ENCODE data around the gene ABITRAM.
"Not testable (repeated sequence)": the region's sequence is repeated elsewhere in the genome, so short reads cannot be mapped to it uniquely, and the experiment has no call there.

ABITRAM gene

DNA sequence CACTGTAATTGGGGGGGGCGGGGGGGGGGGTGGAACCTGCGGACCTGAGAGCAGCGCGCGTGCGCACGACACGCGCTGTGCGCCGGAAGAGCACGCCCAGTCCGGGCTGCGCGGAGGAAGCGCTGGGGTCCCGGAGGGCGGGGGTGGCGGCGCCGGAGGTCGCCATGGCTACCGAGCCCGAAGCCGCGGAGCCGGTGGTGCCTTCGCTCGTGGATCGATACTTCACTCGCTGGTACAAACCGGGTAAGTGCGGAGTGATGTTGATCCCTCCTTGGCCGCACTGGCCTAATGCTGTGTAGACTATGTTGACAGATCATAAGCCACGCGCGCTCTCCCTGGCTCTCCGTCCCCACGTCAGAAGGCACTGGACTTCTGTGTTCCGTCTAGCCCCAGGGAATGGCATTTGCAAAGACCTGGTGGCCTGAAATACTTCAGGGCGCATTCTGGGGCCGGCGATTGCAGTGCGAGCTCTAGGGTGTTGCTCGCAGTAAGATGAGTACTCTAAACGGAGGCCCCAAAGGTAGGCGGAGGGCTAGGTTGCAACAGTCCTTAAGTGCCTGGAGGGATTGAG is at the start of gene ABITRAM:
TSS of gene ABITRAM (plus strand) at position 78 of the 571 bp plus-strand sequence. CDS start at position 165, 87 bp downstream.
- Histone ChIP-seq H3K4me3 (ENCODE audit: low read depth, low read length) (peak within 1 kb of the TSS; percentile 100), H3K9me3 (ENCODE audit: severe bottlenecking) (no peaks in the 10 kb centered on the region), H3K27me3 (ENCODE audit: insufficient read depth, low read depth, severe bottlenecking) (no peaks in the 10 kb centered on the region), H3K36me3 (peaks cover 37% of the 10 kb centered on the region), H3K27ac (peak within 1 kb of the TSS; percentile 90)
- peak; percentile 85 for DNase-seq
- no peak for TF ChIP-seq CTCF (IDR thresholded peaks at IDR 0.05; ENCODE audit: low read depth, low read length)

GRCh38 chr9:108884701-108885100 is 49.5 kb upstream of the ABITRAM start:
- peaks cover 43% of the 10 kb centered on the region for H3K36me3 ChIP-seq
- no peak for TF ChIP-seq CTCF (IDR thresholded peaks at IDR 0.05; ENCODE audit: low read depth, low read length)
- H3K27ac ChIP-seq = no peak overlapping the region
- no peak overlapping the region for H3K4me3 ChIP-seq (ENCODE audit: low read depth, low read length)
- no peaks in the 10 kb centered on the region for H3K9me3 ChIP-seq (ENCODE audit: severe bottlenecking)
- DNase-seq = no peak
- no peaks in the 10 kb centered on the region for H3K27me3 ChIP-seq (ENCODE audit: insufficient read depth, low read depth, severe bottlenecking)

DNA sequence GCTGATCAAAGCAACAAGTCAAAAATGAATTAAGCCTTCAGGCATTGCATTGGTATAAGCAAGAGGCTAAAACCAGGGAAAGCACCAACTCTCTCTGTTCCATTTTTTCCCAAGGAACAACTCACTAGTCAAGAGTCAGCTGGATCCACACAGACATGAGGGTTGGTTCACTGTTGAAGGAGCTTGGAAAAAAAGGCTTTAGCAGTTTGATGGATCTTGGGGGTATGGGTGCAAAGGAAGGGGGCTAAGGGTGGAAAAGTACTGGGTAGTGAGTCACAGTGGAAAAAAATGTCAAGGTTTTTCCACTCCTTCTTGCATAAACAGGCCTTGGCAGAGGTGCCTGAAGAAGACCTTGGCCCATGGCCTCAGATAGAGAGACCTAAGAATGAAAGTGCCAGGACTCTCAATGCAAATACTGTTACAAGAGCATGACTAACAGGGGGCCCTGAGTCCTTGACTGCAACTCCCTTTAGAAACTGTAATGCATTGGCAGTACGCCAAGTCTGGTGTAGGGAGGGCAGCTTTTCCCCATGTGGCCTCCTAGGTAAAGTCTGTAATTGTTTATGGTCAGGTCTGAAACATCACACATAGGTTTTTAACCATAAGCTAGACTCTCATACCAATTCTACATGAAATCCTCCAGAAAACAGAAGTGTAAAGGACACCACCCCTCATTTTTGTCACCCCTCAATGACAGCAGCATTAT is 48.4 kb upstream of the ABITRAM start:
- no peak for TF ChIP-seq CTCF (IDR thresholded peaks at IDR 0.05; ENCODE audit: low read depth, low read length)
- Histone ChIP-seq H3K27me3 (ENCODE audit: insufficient read depth, low read depth, severe bottlenecking) (no peaks in the 10 kb centered on the region), H3K36me3 (peaks cover 42% of the 10 kb centered on the region), H3K4me3 (ENCODE audit: low read depth, low read length) (no peak overlapping the region), H3K9me3 (ENCODE audit: severe bottlenecking) (no peaks in the 10 kb centered on the region), H3K27ac (no peak overlapping the region)
- DNase-seq = no peak

DNA sequence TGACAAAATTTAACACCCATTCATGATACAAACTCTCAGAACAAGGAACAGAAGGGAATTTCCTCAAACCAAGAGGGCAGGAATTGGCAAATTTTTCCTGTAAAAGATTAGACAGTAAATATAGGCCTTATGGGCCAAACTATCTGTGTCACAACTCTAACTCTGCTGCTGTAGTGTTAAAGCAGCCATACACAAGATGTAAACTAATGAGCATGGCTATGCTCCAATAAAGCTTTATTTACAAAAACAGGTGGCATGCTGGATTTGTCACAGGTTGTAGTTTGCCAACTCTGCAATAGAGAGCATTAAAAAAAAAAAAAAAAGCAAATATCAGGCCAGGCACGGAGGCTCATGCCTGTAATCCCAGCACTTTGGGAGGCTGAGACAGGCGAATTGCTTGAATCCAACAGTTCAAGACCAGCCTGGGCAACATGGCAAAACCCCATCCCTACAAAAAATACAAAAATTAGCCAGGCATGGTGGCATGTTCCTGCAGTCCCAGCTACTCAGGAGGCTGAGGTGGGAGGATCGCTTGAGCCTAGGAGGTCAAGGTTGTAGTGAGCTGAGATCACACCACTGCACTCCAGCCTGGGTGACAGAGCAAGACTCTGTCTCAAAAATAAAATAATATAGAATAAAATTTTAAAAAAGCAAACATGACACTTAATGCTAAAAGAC is 47.5 kb upstream of the ABITRAM start:
- H3K36me3 ChIP-seq = peaks cover 46% of the 10 kb centered on the region
- H3K9me3 ChIP-seq (ENCODE audit: severe bottlenecking); DNase-seq; H3K27me3 ChIP-seq (ENCODE audit: insufficient read depth, low read depth, severe bottlenecking); H3K27ac ChIP-seq; H3K4me3 ChIP-seq (ENCODE audit: low read depth, low read length): not testable (repeated sequence)

- H3K27ac ChIP-seq = no peak overlapping the region
- no peaks in the 10 kb centered on the region for H3K9me3 ChIP-seq (ENCODE audit: severe bottlenecking)
- TF ChIP-seq CTCF (IDR thresholded peaks at IDR 0.05; ENCODE audit: low read depth, low read length) = peak; percentile 43
- no peaks in the 10 kb centered on the region for H3K27me3 ChIP-seq (ENCODE audit: insufficient read depth, low read depth, severe bottlenecking)
- no peak overlapping the region for H3K4me3 ChIP-seq (ENCODE audit: low read depth, low read length)
- no peak for DNase-seq
- H3K36me3 ChIP-seq = peaks cover 70% of the 10 kb centered on the region
Measured at GRCh38 chr9:108889649-108890067, 44.5 kb upstream of the ABITRAM start.

DNA sequence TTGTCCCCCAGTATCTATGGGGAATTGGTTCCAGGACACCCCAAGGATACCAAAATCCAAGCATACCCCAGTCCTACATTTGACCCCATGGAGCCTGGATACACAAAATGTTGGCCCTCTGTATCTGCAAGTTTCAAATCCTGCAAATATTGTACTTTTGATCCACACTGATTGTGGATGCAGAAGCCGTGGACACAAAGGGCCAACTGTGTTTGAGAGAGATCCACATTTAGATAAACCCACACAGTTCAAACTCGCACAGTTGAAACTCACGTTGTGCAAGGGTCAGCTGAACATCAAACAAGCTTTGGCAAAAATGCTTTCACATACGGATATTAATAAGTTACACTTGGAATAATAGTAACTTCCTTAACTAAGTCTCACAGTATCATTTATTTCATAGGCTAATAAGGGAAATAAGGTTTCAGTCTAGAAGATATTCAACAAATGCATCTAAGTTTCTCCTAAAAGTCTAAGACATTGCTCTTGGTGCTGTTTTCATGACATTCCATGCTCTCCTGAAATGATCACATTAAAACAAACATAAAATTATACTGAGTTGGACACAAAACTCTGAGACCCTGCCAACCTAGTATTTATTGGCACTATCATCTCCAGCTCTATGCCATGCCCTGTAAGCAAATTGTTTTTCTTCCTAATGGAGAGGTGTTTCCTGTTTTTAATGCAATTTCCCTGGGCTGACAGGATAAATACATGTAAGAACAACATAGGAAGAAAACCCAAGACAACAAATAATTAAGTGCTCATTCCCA is 39.8 kb upstream of the ABITRAM start:
- TF ChIP-seq CTCF (IDR thresholded peaks at IDR 0.05; ENCODE audit: low read depth, low read length) = no peak
- Histone ChIP-seq H3K9me3 (ENCODE audit: severe bottlenecking) (no peaks in the 10 kb centered on the region), H3K4me3 (ENCODE audit: low read depth, low read length) (no peak overlapping the region), H3K36me3 (peaks cover 92% of the 10 kb centered on the region), H3K27ac (no peak overlapping the region), H3K27me3 (ENCODE audit: insufficient read depth, low read depth, severe bottlenecking) (no peaks in the 10 kb centered on the region)
- no peak for DNase-seq

Measured in WERI-Rb-1 (cell line).